ENCODE data around the gene CLCF1.

CLCF1 gene

DNA sequence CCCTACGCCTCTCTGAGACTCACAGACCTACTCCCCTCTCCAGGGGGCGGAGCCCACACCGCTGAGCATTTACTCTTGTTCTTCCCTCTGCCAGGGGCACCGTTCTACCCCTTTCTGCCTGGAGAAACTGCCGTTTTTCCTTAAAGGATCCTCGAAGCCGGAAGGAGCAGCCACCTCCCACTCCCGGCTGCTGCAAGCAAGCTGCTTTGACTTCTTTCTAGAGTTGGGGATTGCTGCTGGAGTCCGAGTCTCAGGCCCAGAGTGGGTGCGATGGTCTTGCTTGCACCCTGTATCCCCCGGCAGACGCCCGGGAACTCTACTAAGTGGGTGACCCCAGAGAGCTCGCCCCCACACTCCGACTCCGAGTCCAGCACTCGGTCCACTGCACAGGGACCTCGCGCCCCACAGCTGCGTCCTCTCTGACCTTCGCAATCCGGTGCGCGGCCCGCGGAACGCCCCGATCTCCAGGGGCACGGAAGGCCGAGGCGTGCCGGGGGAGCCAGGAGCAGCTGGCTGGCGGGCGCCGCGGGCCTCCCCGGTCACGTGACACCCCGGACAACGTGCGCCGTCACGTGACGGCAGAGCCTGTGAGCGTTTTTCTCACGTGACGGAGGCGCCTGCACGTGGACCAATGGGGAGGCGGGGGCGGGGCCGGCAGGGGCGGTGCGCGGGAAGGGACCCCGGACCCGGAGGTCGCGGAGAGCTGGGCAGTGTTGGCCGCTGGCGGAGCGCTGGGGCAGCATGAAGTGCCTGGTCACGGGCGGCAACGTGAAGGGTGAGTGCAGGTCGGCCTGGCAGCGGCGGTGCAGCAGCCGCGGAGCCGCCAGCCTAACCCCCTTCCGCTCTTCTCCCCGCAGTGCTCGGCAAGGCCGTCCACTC is 18.1 kb upstream of the CLCF1 start, which contains the start of gene RAD9A:
Gene RAD9A, plus strand, starts transcription at position 683 of the 879 bp plus-strand sequence. Its CDS starts 59 bp downstream, at position 742.
- Mint-ChIP-seq H3K4me1 (peaks cover 39% of the 10 kb centered on the region), H3K27ac (peak within 1 kb of the TSS; percentile 90), H3K9me3 (no peaks in the 10 kb centered on the region), H3K4me3 (peak within 1 kb of the TSS; percentile 90), H3K27me3 (no peaks in the 10 kb centered on the region), H3K36me3 (peaks cover 1% of the 10 kb centered on the region)

DNA sequence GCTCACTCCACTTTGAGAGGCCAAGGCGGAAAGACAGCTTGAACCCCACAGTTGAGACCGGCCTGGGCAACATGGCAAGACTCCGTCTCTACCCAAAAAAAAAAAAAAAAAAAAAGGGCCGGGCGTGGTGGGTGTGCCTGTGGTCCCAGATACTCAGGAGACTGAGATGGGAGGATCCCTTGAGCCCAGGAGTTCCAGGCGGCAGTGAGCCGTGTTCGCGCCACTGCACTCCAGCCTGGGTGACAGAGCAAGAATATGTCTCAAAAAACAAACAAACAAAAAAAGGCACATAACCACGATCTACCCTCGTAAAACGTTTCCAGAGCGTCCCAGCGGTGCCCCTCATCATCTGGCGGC is 17.5 kb upstream of the CLCF1 start:
- peak overlapping the region; percentile 90 for H3K4me3 Mint-ChIP-seq

GRCh38 chr11:67389477-67389876 is 16.1 kb upstream of the CLCF1 start:
- no peaks in the 10 kb centered on the region for H3K27me3 Mint-ChIP-seq
- peaks cover 34% of the 10 kb centered on the region for H3K4me1 Mint-ChIP-seq
- H3K9me3 Mint-ChIP-seq, result no peaks in the 10 kb centered on the region
- peak overlapping the region; percentile 76 for H3K27ac Mint-ChIP-seq
- H3K4me3 Mint-ChIP-seq, result peak overlapping the region; percentile 81
- H3K36me3 Mint-ChIP-seq, result peaks cover 1% of the 10 kb centered on the region

More for the DNA sequence above, 17.5 kb upstream of the CLCF1 start:
- H3K9me3 Mint-ChIP-seq, result no peaks in the 10 kb centered on the region
- H3K27ac Mint-ChIP-seq, result peak overlapping the region; percentile 69
- no peaks in the 10 kb centered on the region for H3K27me3 Mint-ChIP-seq
- H3K36me3 Mint-ChIP-seq, result peaks cover 1% of the 10 kb centered on the region
- peaks cover 34% of the 10 kb centered on the region for H3K4me1 Mint-ChIP-seq

DNA sequence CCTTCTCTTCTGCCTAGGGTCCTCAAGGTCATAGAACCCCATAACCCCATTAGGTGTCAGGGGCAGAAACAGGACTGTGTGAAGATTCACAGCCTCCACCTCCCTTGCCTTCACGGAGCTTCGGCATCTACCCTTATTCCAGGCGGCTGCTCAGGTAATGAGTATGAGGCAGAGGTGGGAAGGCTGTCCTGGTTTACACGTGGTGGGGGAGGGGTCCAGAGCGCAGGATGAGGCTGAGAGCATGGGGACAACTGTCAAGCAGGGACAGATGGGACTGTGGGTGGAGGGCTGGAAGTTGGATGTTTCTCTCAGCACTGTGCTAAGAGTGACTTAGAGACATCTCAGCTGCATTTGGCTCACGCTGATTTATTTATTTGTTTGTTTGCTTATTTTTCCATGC is 14.1 kb upstream of the CLCF1 start:
- H3K27me3 Mint-ChIP-seq, result no peaks in the 10 kb centered on the region
- no peaks in the 10 kb centered on the region for H3K36me3 Mint-ChIP-seq
- no peak overlapping the region for H3K4me3 Mint-ChIP-seq
- H3K27ac Mint-ChIP-seq, result no peak overlapping the region
- H3K4me1 Mint-ChIP-seq, result peaks cover 22% of the 10 kb centered on the region
- H3K9me3 Mint-ChIP-seq, result no peaks in the 10 kb centered on the region

GRCh38 chr11:67387069-67387468 is 13.7 kb upstream of the CLCF1 start:
- no peaks in the 10 kb centered on the region for H3K27me3 Mint-ChIP-seq
- no peaks in the 10 kb centered on the region for H3K36me3 Mint-ChIP-seq
- H3K27ac Mint-ChIP-seq, result no peak overlapping the region
- H3K4me1 Mint-ChIP-seq, result peaks cover 20% of the 10 kb centered on the region
- no peaks in the 10 kb centered on the region for H3K9me3 Mint-ChIP-seq
- no peak overlapping the region for H3K4me3 Mint-ChIP-seq

- peaks cover 14% of the 10 kb centered on the region for H3K4me1 Mint-ChIP-seq
- no peak overlapping the region for H3K4me3 Mint-ChIP-seq
- no peak overlapping the region for H3K27ac Mint-ChIP-seq
These were observed 11.5 kb upstream of the CLCF1 start for GRCh38 chr11:67384851-67385366.

DNA sequence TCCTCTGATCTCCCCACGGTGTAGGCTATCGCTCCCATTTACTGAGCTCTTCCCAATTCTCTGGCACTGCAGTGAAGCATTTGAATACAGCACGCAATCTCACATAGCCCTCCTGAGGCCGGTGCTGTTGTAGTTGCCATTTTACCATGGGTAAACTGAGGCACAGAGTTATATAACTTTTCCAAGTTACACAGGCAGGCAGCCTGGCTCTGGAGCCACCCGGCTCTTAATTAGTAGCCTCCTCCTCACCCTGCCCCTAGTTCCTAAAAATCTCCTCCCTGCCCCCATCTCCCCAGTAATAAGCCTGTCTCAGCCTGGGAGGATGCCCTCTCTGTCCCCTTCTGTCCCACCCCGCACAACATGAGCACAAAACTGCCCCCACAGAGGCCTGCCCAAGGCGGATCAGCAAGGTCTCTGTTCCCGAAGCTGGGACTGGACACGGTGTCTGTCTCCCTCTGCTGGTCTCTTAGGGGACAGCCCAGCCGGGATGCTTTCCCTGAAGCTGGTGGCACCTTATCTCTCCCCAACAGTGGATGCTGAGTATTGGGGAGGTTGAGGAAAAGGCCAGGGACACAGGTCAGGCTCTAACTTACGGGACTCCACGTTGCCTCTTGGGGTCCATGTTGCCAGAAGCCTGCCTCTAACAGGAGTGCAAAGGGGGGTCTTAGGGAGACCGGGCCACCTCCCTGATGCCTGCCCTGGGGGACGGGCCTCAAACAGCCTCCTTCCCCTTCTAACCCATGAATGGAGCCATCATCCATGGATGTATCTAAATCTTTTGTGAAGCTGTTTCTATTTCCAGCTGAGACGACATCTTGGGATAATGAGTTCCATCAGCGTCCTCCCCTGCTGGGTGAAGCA is 9.1 kb upstream of the CLCF1 start:
- H3K4me1 Mint-ChIP-seq, result peaks cover 4% of the 10 kb centered on the region
- H3K36me3 Mint-ChIP-seq, result no peaks in the 10 kb centered on the region
- H3K4me3 Mint-ChIP-seq, result no peak overlapping the region
- H3K27me3 Mint-ChIP-seq, result no peaks in the 10 kb centered on the region
- no peaks in the 10 kb centered on the region for H3K9me3 Mint-ChIP-seq
- H3K27ac Mint-ChIP-seq, result peak overlapping the region; percentile 81

More at GRCh38 chr11:67384851-67385366, 11.5 kb upstream of the CLCF1 start:
- Mint-ChIP-seq H3K36me3 (no peaks in the 10 kb centered on the region), H3K27me3 (no peaks in the 10 kb centered on the region), H3K9me3 (no peaks in the 10 kb centered on the region)

DNA sequence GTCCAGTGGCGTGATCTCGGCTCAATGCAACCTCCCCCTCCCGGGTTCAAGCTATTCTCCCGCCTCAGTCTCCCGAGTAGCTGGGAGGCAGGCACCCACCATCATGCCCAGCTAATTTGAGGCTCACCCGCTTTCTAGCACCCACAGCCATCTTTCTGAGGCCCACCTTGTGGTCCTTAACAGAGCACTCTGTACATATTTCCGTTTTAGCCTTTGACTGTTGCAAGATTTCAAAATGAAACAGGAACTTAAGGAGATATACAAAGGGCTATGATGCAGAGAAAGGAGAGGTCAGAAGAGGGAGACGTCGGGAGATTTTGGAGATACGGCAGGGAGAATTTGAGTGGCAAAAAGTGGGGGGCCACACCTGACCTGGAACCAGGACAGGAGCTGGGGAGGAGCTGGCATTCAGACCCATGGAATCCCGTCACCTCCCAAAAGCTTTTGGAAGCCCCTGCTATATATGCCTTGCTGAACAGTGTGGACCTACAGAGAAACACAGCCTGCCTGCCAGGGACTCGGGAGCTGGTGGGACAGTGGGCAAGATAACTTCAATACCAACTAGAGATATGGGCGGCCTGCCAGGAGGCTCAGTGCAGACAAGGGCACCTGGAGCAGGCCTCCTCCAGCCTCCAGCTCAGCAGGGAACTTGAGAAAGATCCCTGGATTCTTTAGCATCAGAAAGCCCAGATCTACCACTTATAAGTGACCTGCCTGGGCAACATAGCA is 8.0 kb upstream of the CLCF1 start:
- H3K27me3 Mint-ChIP-seq, result no peaks in the 10 kb centered on the region
- no peak overlapping the region for H3K27ac Mint-ChIP-seq
- H3K36me3 Mint-ChIP-seq, result no peaks in the 10 kb centered on the region
- no peaks in the 10 kb centered on the region for H3K9me3 Mint-ChIP-seq
- H3K4me1 Mint-ChIP-seq, result peaks cover 4% of the 10 kb centered on the region
- no peak overlapping the region for H3K4me3 Mint-ChIP-seq

DNA sequence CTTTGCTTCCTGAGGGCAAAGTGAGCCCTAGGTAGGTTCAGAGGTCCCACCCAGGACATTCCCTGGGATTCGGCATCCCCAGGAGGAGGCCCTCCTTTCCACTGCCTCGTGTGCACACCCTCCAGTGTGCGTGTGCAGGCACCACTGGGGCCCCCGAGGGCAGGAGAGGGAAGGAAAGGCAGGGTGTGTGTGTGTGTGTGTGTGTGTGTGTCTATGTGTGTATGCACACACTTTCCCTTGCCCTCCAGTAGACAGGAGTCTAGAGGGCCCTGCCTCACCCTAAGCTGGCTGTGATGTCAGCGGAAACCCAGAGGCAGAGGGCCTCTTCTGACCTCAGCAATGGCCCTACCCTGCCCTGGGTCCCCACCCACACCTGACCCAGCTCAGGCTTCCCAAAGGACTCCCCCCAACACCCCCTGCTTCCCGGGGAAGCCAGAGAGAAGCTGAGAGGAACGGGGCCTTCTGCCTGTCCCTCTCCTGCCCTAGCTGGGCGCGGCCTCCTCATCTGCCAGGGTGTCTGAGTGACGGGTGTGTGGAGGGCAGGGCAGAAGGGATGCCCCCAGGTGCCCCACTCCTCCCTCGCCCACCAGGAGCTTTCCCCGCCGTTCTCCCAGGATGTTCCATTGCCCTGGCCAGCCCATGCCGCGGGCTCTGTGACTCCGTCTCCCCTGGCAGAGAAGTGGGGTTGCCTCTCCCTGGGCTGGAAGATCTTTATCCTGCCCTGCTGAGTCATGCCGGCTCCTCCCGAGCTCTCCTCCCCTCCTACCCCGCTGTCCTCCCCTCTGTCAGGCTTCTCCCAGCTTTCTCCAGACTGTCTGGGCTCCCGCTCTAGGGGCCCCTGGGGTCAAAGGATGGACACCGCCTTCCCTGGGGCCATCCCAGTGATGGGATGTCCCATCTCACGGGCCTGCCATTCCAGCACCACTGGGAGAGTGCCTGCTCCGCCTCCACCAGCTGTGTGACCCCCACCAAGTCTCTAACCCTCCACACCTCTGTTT is 6.0 kb upstream of the CLCF1 start:
- no peaks in the 10 kb centered on the region for H3K36me3 Mint-ChIP-seq
- H3K27ac Mint-ChIP-seq, result no peak overlapping the region
- H3K27me3 Mint-ChIP-seq, result peaks cover under 1% of the 10 kb centered on the region
- no peaks in the 10 kb centered on the region for H3K9me3 Mint-ChIP-seq
- H3K4me3 Mint-ChIP-seq, result no peak overlapping the region
- H3K4me1 Mint-ChIP-seq, result peaks cover 8% of the 10 kb centered on the region

DNA sequence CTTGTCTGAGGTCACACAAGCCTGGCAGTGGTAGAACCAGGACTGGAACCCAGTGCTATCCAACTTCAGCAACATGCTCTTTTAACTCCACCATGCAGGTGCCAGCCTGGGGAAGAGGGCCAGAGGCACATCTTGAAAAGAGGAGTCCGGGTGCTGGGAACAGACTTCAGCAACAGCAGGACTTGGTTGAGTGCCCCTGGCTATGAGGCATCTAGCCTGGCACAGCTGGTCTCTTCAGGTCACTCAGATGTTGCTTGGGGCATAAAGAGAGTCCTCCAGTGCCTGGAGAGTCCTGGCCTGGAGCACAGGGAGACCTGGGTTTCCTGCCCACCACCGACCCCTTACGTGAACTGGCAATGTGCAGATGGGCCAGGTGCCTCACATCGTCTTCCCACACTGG is 5.1 kb upstream of the CLCF1 start:
- Mint-ChIP-seq H3K27me3 (peaks cover 4% of the 10 kb centered on the region), H3K27ac (no peak overlapping the region), H3K9me3 (no peaks in the 10 kb centered on the region), H3K4me3 (no peak overlapping the region), H3K36me3 (no peaks in the 10 kb centered on the region), H3K4me1 (peaks cover 14% of the 10 kb centered on the region)

DNA sequence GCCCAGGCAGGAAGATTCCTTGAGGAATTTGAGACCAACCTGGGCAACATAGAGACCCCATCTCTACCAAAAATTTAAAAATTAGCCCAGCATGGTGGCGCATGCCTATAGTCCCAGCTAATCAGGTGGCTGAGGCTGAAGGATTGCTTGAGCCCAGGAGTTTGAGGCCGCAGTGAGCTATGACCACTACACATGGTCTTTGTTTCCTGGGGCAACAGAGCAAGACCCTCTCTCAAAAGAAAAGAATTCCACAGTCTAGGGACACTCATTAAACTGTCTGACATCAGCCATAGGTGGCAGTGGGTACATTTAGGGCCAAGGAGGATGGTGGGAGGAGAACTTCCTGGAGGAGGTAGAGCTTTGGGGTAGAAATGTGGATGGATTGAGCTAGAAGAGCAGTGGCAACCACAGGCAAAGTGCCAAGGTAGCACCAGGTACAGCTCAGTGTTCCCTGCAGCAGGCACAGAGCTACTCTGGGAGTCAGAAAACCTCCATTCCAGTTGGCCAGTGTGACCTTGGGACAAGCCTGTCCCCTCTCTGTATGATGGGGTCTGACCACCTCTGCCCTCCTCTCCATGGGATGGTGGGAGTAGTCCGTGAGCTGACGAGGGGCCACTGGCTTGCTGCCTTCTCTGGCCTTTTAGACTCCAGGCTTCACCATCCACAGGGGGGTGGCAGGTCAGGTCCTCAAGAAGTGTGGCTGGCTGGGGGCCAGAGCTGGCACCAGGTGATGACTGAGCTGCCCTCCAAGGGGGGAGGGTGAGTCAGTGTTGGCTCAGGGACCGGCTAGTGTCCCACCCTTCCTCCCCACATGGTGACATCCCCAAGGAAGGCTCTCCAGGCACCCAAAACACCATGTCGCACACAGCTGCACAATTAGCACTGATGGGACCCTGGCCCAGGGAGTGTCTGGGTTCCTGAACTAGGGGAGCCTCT is 3.7 kb upstream of the CLCF1 start:
- Mint-ChIP-seq H3K36me3 (no peaks in the 10 kb centered on the region), H3K27me3 (peaks cover 4% of the 10 kb centered on the region), H3K4me1 (peaks cover 10% of the 10 kb centered on the region), H3K27ac (peak overlapping the region; percentile 17), H3K9me3 (no peaks in the 10 kb centered on the region), H3K4me3 (no peak overlapping the region)

DNA sequence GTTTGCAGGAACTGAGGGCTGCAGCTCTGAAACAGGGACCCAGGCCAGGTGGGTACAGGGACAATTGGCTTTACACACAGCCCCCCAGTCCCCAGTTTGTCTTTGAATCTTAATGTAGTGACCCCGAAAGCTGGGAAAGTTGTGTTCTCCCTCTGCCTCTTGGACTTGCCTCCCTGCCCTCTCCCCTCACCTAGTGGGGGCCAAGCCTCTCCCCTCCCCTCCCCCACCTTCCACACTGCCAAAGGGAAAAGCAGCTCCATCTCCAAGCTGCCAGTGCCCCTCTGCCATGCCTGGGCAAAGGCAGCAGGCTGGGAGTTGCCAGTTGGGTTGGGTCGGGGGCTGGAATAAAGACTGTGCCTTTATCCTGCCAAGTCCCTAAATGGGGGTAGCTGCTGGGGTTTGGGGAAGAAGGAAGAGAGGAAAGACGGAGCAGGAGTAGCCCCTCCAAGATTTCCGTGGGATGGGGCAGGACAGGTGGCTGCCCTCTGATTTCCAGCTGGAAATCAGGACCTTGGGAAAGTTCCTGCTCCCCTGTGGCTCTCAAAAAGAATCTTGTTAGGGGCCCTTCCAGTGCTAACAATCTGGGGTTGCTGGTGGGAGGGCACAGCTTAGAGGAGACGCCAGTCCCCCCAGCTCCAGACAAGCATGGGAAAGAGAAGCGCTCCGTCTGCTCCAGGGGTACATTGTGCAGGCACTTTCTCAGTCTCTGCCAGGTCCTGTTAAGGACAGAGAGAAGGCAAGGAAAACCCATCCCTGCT is 2.8 kb upstream of the CLCF1 start:
- H3K27me3 Mint-ChIP-seq, result peaks cover 4% of the 10 kb centered on the region
- H3K36me3 Mint-ChIP-seq, result no peaks in the 10 kb centered on the region
- peak overlapping the region; percentile 17 for H3K27ac Mint-ChIP-seq
- peaks cover 18% of the 10 kb centered on the region for H3K4me1 Mint-ChIP-seq
- H3K4me3 Mint-ChIP-seq, result no peak overlapping the region
- no peaks in the 10 kb centered on the region for H3K9me3 Mint-ChIP-seq

Data from activated naive CD4-positive, alpha-beta T cell treated with anti-CD3 and anti-CD28 coated beads, Interleukin-2, amount 50 U/mL, for 24 hours (primary cell).